HEK293T (cell line): Measurements from ENCODE around the gene TTC39C.

Experiments
- ARNT ChIP-seq: fragments of 450-650 bp; IDR thresholded peaks from 2 replicates; pipeline ENCODE4 v1.6.1; 2017; ENCODE audit warnings: mild to moderate bottlenecking
- BHLHE40 ChIP-seq: fragments of 450-650 bp; IDR thresholded peaks from 2 replicates; pipeline ENCODE4 v1.6.1; 2016; ENCODE audit warnings: mild to moderate bottlenecking, moderate library complexity, borderline replicate concordance
- CTBP1 ChIP-seq: fragments of 450-650 bp; IDR thresholded peaks from 2 replicates; pipeline ENCODE4 v1.6.1; 2016; ENCODE audit warnings: borderline replicate concordance
- FOXA1 ChIP-seq: fragments of 450-650 bp; IDR thresholded peaks from 2 replicates; pipeline ENCODE4 v1.6.1; 2016; ENCODE audit warnings: mild to moderate bottlenecking
- FOXK2 ChIP-seq: fragments of 450-650 bp; IDR thresholded peaks from 2 replicates; pipeline ENCODE4 v1.6.1; 2016; ENCODE audit warnings: mild to moderate bottlenecking
- SP1 ChIP-seq: fragments of 450-650 bp; IDR thresholded peaks from 2 replicates; pipeline ENCODE4 v1.6.1; 2017
- TF ChIP-seq, protein P1 (sequence below): fragments of 450-650 bp; IDR thresholded peaks from 2 replicates; pipeline ENCODE4 v1.6.1; 2016

DNA sequence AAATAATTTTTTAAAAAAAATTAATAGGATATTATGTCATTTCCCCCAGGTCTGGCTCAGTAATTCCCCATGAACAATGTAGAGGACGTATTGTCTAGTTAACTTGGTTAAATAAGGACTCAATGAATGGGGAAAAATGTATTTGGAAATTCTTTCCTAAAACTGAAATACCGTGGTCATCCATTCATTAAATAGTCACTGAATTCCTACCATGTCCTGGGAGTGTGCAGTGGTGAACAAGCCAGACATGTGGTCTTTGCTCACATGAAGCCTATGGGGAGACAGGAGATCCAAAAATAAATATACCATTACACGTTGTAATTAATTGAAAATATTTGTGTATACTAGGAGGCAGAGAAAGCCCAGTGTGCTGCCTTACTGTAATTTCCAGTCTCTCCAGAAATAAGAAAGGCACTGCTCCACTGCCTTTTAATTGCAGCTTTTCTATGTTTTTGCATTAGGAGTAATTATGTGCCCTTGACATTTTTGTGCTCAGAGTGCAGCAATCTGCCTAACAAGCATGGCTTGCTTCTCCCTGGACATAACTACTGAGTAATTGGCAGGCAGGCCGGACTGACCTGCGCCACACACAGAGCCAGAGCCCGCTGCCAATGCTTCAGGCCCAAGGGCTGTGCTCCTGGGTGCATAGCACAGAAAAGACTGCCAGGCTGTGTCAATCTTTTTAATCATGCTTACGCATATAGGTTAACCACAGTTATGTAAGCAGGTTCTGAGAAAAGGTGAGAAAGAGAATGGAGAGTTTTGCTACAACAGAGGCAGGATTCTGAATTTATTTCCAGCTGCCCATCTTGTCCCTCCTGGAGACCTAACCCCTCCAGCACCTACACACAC lies 22.2 kb upstream of the TTC39C start:
- TF ChIP-seq FOXK2 (no peak), BHLHE40 (no peak), CTBP1 (no peak), FOXA1 (no peak), ARNT (no peak), SP1 (no peak)
- TF ChIP-seq, protein P1, sequence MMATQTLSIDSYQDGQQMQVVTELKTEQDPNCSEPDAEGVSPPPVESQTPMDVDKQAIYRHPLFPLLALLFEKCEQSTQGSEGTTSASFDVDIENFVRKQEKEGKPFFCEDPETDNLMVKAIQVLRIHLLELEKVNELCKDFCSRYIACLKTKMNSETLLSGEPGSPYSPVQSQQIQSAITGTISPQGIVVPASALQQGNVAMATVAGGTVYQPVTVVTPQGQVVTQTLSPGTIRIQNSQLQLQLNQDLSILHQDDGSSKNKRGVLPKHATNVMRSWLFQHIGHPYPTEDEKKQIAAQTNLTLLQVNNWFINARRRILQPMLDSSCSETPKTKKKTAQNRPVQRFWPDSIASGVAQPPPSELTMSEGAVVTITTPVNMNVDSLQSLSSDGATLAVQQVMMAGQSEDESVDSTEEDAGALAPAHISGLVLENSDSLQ: no peak
